Mesendoderm (in vitro differentiated cells): ENCODE measurements around the gene HOXA7.

Experiments used
- DNase-seq: peaks from one replicate; pipeline ENCODE4 v3.0.0; 2013
- H2AK5ac ChIP-seq: 2 replicates; pipeline ENCODE4 v1.6.1; 2013; ENCODE audit warnings: low read length, inconsistent platforms
- H2BK120ac ChIP-seq: 2 replicates; pipeline ENCODE4 v1.6.1; 2013; ENCODE audit warnings: low read depth, mild to moderate bottlenecking, low read length, moderate library complexity, mixed read lengths
- H2BK15ac ChIP-seq: replicated peaks from 2 replicates; pipeline ENCODE4 v1.6.1; 2013; ENCODE audit warnings: low read depth, mild to moderate bottlenecking, moderate library complexity
- H2BK5ac ChIP-seq: 2 replicates; pipeline ENCODE4 v1.6.1; 2013; ENCODE audit warnings: low read length, inconsistent platforms
- H3K18ac ChIP-seq: 2 replicates; pipeline ENCODE4 v1.6.1; 2013; ENCODE audit warnings: mild to moderate bottlenecking, low read length, mixed read lengths
- H3K23ac ChIP-seq: one replicate; pipeline ENCODE4 v1.6.1; 2013; ENCODE audit warnings: low read length
- H3K27ac ChIP-seq: 2 replicates; pipeline ENCODE4 v1.5.1; 2013; ENCODE audit warnings: low read depth, mild to moderate bottlenecking, inconsistent platforms, low read length, moderate library complexity
- H3K27me3 ChIP-seq: 2 replicates; pipeline ENCODE4 v1.6.1; 2013; ENCODE audit warnings: low read length, control low read depth, mild to moderate bottlenecking, inconsistent platforms; ENCODE audit not compliant: insufficient read depth, poor library complexity
- H3K36me3 ChIP-seq: 2 replicates; pipeline ENCODE4 v1.6.1; 2013; ENCODE audit warnings: low read length, inconsistent platforms; ENCODE audit not compliant: control insufficient read depth, insufficient read depth
- H3K4ac ChIP-seq: one replicate; pipeline ENCODE4 v1.6.1; 2013; ENCODE audit warnings: low read depth, mild to moderate bottlenecking, low read length, moderate library complexity
- H3K4me1 ChIP-seq: 2 replicates; pipeline ENCODE4 v1.6.1; 2013; ENCODE audit warnings: low read depth, low read length, inconsistent platforms; ENCODE audit not compliant: control insufficient read depth
- H3K4me2 ChIP-seq: 2 replicates; pipeline ENCODE4 v1.6.1; 2013; ENCODE audit warnings: low read length
- H3K4me3 ChIP-seq: 2 replicates; pipeline ENCODE4 v1.5.1; 2013; ENCODE audit warnings: mild to moderate bottlenecking, low read length
- H3K56ac ChIP-seq: one replicate; pipeline ENCODE4 v1.6.1; 2013; ENCODE audit warnings: low read length
- H3K79me1 ChIP-seq: 2 replicates; pipeline ENCODE4 v1.6.1; 2013; ENCODE audit warnings: low read length, inconsistent platforms
- H3K79me2 ChIP-seq: 2 replicates; pipeline ENCODE4 v1.6.1; 2013; ENCODE audit warnings: mild to moderate bottlenecking, low read length; ENCODE audit not compliant: control insufficient read depth, insufficient read depth
- H3K9ac ChIP-seq: 2 replicates; pipeline ENCODE4 v1.6.1; 2013; ENCODE audit warnings: low read length, inconsistent platforms
- H4K5ac ChIP-seq: one replicate; pipeline ENCODE4 v1.6.1; 2013; ENCODE audit warnings: low read length
- H4K8ac ChIP-seq: one replicate; pipeline ENCODE4 v1.6.1; 2013; ENCODE audit warnings: low read depth, mild to moderate bottlenecking, control low read depth, low read length, moderate library complexity
- WGBS: extraction: QIAGEN DNeasy Blood & Tissue Kit; methylation state at CpG from one replicate; pipeline ENCODE4 v1.1.7; 2013; ENCODE audit warnings: low lambda C conversion rate, missing lambda C conversion rate; ENCODE audit not compliant: insufficient coverage; ENCODE audit errors: extremely low coverage; 5-methylcytosine and 5-hydroxymethylcytosine counted together

Gene HOXA7

DNA sequence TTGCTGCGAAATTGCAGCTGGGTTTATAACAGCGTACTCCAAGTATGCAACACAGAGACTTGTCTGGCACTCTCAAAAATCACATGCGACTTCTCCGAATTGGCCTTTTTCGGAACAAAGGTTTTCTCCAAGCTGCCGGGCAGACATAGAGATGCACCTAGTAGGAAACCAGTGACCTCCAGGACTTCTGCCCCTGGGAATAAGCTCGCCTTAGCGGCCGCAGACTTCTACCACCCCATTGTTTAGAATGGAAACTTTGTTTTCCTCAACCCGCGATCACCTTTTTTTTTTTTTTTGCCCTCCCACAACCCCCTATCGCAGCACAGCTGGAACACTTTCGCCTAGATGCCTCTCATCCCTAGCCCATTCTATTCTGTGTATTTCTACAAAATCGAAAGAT is 22.6 kb upstream of the HOXA7 start:
- no peaks in the 10 kb centered on the region for H3K79me1 ChIP-seq
- H3K9ac ChIP-seq, result no peak overlapping the region
- H3K27ac ChIP-seq, result no peak overlapping the region
- H3K4me3 ChIP-seq, result no peak overlapping the region
- H3K56ac ChIP-seq, result no peak overlapping the region
- no peak overlapping the region for H2BK5ac ChIP-seq
- H3K4me1 ChIP-seq, result no peaks in the 10 kb centered on the region
- no peak overlapping the region for H4K8ac ChIP-seq
- H4K5ac ChIP-seq, result no peak overlapping the region
- no peak overlapping the region for H2AK5ac ChIP-seq
- no peaks in the 10 kb centered on the region for H3K36me3 ChIP-seq
- H3K79me2 ChIP-seq, result no peaks in the 10 kb centered on the region
- no peak overlapping the region for H3K18ac ChIP-seq
- no peak overlapping the region for H2BK15ac ChIP-seq
- H3K23ac ChIP-seq, result no peak overlapping the region
- peaks cover 91% of the 10 kb centered on the region for H3K27me3 ChIP-seq
- H3K4ac ChIP-seq, result no peak overlapping the region
- no CpG with 5 or more reads among the region's 14 CpGs for WGBS
- DNase-seq, result no peak
- no peak overlapping the region for H2BK120ac ChIP-seq
- H3K4me2 ChIP-seq, result no peak overlapping the region

DNA sequence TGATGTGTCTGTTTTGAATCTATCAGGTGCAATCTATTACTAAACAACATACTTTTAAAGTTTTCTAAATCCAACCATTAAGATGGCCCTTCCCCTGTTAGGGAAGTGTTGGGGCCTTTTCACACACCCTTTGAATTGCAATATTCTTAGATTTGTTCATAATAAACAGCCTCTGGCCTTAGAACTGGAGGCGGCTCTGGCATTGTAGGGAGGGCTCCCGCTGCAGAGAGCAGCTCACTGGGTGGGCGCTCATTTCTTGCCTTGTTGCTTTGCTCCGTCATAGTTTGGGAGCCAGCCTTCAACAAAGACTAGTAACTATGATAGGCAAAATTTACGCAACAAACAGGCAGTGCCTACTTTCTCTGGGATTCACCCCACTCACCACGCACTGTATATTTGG is 21.9 kb upstream of the HOXA7 start:
- Histone ChIP-seq H3K4me3 (no peak overlapping the region), H3K4me1 (no peaks in the 10 kb centered on the region), H3K79me2 (no peaks in the 10 kb centered on the region), H4K5ac (no peak overlapping the region), H3K27ac (no peak overlapping the region), H3K9ac (no peak overlapping the region), H3K79me1 (no peaks in the 10 kb centered on the region), H3K4ac (no peak overlapping the region), H2BK15ac (no peak overlapping the region), H2BK120ac (no peak overlapping the region), H4K8ac (no peak overlapping the region), H3K56ac (no peak overlapping the region), H2AK5ac (no peak overlapping the region), H3K23ac (no peak overlapping the region), H3K4me2 (no peak overlapping the region), H3K36me3 (no peaks in the 10 kb centered on the region), H3K27me3 (peaks cover 92% of the 10 kb centered on the region), H2BK5ac (no peak overlapping the region), H3K18ac (no peak overlapping the region)
- WGBS, result no CpG with 5 or more reads among the region's 6 CpGs
- DNase-seq, result no peak

DNA sequence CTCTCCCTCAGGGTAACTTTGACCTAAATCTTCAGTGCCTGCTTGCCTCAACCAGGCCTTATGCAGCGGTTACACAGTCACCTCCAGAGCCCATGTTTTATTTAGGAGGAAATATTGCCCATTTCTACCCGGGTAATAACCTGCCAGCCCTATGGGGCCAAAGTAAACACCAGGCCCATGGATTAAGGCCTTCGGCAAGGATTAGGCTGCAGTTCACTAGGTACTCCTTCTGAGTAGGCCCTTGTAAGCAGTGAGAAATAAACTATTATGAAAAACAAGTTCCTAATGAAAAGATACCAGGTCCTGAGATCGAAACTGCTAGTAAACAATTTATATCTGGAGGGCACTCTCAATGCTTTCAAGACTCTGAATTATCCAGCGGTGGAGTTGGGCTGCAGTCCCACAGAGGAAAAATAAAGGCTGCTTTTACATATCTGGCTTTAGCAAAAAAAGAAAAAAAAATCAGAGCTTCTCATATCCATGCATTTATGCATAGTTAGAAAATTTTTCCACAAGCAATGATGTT is 21.4 kb upstream of the HOXA7 start:
- no peak overlapping the region for H4K8ac ChIP-seq
- H3K27ac ChIP-seq, result no peak overlapping the region
- H3K4ac ChIP-seq, result no peak overlapping the region
- DNase-seq, result no peak
- no peak overlapping the region for H3K4me2 ChIP-seq
- H3K56ac ChIP-seq, result no peak overlapping the region
- H4K5ac ChIP-seq, result no peak overlapping the region
- H2BK5ac ChIP-seq, result no peak overlapping the region
- H3K79me1 ChIP-seq, result no peaks in the 10 kb centered on the region
- H3K4me3 ChIP-seq, result no peak overlapping the region
- H3K9ac ChIP-seq, result no peak overlapping the region
- peaks cover 93% of the 10 kb centered on the region for H3K27me3 ChIP-seq
- no peak overlapping the region for H3K23ac ChIP-seq
- H2AK5ac ChIP-seq, result no peak overlapping the region
- no CpG with 5 or more reads among the region's 5 CpGs for WGBS
- no peaks in the 10 kb centered on the region for H3K36me3 ChIP-seq
- H2BK120ac ChIP-seq, result no peak overlapping the region
- H2BK15ac ChIP-seq, result no peak overlapping the region
- H3K18ac ChIP-seq, result no peak overlapping the region
- H3K4me1 ChIP-seq, result no peaks in the 10 kb centered on the region
- no peaks in the 10 kb centered on the region for H3K79me2 ChIP-seq

DNA sequence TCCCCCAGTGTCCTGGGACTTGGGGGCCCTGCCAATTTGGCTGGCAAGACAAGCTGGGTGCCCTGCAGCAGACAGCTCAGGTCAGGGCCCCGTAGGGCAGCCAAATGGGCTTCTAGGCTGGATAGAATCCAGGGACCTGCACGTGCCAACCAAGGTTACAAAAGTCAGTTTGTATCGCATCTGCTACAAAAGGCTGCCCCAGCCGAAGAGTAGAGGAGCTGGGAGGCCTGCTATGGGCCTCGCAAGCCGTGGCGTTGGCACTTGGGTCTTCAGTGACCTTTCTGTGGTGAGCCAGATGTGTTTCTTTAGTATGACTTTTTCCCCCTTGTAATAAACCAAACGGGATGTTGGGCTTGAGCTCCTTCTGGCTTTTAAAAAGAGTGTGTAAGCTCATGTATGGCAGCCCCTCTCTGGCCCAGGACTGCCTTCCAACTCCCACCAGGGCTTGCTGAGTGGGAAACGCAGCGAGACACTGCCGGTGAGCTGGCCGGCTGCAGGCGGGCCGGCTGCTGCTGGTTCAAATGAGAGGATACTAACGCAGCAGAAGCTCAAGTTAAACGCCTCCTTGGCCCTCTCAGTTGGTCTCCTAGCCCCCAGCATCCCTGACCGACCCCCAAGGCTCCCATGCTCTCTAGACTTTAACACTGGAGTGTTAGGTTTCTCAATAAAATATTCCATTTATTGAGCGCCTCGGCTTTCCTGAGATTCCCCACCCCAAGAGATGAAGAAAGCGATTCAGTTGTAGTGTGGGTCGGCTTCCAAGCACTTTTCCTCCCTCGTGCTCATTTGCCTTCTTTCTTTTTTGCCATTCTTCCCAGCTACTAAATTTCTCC is 20.7 kb upstream of the HOXA7 start:
- DNase-seq, result no peak
- Histone ChIP-seq H3K18ac (no peak overlapping the region), H3K4me1 (no peaks in the 10 kb centered on the region), H2BK15ac (no peak overlapping the region), H3K27me3 (peaks cover 93% of the 10 kb centered on the region), H3K9ac (no peak overlapping the region), H3K4me2 (no peak overlapping the region), H3K56ac (no peak overlapping the region), H3K4ac (no peak overlapping the region), H3K36me3 (no peaks in the 10 kb centered on the region), H2BK120ac (no peak overlapping the region), H3K23ac (no peak overlapping the region), H4K8ac (no peak overlapping the region), H4K5ac (no peak overlapping the region), H2AK5ac (no peak overlapping the region), H3K27ac (no peak overlapping the region), H3K4me3 (no peak overlapping the region), H3K79me1 (no peaks in the 10 kb centered on the region), H3K79me2 (no peaks in the 10 kb centered on the region), H2BK5ac (no peak overlapping the region)
- WGBS, result no CpG with 5 or more reads among the region's 22 CpGs

DNA sequence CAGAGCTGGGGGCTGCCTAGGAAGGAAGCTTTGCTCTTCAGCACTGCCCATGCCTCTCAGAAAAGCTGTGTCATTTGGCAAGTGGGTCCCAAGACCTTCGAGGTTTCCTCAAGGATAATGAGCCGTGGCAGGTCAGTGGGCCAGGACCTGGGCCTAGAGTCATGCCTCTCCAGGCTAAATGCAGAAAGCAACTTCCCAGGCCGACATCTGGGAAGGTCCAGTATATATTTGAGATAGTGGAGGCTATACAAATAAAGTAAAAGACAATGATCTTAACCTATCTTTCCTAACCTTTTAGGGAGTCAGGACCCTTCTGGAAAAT is 20.0 kb upstream of the HOXA7 start:
- Histone ChIP-seq H3K18ac (no peak overlapping the region), H2BK15ac (no peak overlapping the region), H3K27ac (no peak overlapping the region), H3K36me3 (no peaks in the 10 kb centered on the region), H3K56ac (no peak overlapping the region), H4K5ac (no peak overlapping the region), H4K8ac (no peak overlapping the region), H3K4me2 (no peak overlapping the region), H3K79me2 (no peaks in the 10 kb centered on the region), H3K9ac (no peak overlapping the region), H2AK5ac (no peak overlapping the region), H3K4me3 (no peak overlapping the region), H2BK120ac (no peak overlapping the region), H2BK5ac (no peak overlapping the region), H3K4me1 (no peaks in the 10 kb centered on the region), H3K27me3 (peaks cover 93% of the 10 kb centered on the region), H3K23ac (peak overlapping the region; percentile 31), H3K79me1 (no peaks in the 10 kb centered on the region), H3K4ac (no peak overlapping the region)
- no peak for DNase-seq
- WGBS, result no CpG with 5 or more reads among the region's 3 CpGs
